ENCODE measurements around the gene FARP2.
"Not testable (repeated sequence)": the region's sequence is repeated elsewhere in the genome, so short reads cannot be mapped to it uniquely, and the experiment has no call there.

The FARP2 gene

DNA sequence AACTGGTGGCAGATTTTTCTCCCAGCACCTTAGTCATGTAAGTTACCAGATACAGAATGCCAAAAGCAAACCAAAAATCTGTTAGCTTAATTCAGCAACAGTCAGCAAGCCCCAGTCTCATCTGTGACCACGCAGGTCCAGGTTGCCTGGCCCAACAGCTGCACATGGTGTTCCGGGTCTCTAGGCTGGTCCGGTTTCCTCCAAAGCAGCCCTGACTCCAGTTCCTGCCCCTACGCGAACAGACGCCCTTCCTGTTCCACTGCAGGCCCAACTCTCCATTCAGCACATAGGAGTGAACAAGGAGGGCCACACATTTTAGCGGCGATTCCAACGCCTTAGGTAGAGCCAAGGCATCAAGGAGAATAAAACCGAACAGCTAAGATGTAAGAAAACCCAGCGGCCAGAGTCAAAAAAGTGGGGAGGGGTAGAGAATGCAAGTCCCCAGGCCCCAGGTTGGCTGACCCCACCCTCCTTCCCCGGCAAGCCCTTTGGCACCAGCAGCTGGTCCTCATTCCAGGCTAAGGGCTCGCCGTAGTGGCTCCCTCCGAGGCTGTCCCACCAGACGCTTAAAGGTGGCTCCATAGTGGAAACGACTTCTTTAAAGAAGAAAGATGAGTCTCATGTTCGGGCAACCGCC, 150.8 kb downstream of the FARP2 start:
- peak overlapping the region; percentile 92; the same call in 1 of the 2 replicates for H3K4me3 ChIP-seq (ENCODE audit: low read length)
- no peak for TF ChIP-seq ZNF274 (IDR thresholded peaks at IDR 0.05; ENCODE audit: low read depth, low read length)

DNA sequence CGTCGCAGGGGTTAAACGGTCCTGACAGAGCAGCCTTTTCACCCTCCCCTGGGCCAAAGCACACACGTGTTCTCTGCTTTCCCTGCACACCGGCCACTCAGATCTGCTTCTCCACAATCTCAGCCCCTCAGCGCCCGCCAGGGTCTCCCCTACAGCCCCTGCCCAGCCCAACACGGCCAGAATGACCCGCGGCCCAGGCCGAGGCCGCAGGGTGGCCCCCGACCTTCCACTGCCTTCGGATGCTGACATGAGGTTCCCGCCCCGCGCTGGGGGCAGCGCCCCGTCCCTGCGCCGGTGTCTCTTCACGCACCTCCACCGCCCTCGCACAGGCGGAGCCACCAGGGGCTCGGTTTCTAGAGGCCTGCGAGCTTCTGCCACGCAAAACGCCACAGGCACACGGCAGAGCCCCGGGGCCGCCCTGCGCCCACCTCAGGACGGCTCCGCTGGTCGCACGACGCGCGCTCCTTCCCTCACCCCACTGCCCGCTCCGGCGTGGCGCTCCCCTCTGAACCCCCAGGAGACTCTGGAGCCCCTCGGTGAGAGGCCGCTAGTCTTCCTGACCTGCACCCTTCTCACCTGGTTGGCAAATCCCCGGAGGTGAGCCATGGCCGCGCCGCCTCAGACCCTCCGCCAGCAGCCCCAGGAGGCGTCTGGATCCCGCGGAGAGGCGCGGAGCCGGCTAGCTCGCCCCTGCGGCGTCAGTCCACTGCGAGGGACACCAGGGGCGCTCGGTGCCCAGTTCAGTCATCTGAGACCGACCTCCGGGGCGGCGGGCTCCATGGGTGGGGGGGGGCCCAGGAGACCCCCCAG, 151.6 kb downstream of the FARP2 start:
- peak overlapping the region; percentile 92 for H3K4me3 ChIP-seq (ENCODE audit: low read length)
- no peak for TF ChIP-seq ZNF274 (IDR thresholded peaks at IDR 0.05; ENCODE audit: low read depth, low read length)

DNA sequence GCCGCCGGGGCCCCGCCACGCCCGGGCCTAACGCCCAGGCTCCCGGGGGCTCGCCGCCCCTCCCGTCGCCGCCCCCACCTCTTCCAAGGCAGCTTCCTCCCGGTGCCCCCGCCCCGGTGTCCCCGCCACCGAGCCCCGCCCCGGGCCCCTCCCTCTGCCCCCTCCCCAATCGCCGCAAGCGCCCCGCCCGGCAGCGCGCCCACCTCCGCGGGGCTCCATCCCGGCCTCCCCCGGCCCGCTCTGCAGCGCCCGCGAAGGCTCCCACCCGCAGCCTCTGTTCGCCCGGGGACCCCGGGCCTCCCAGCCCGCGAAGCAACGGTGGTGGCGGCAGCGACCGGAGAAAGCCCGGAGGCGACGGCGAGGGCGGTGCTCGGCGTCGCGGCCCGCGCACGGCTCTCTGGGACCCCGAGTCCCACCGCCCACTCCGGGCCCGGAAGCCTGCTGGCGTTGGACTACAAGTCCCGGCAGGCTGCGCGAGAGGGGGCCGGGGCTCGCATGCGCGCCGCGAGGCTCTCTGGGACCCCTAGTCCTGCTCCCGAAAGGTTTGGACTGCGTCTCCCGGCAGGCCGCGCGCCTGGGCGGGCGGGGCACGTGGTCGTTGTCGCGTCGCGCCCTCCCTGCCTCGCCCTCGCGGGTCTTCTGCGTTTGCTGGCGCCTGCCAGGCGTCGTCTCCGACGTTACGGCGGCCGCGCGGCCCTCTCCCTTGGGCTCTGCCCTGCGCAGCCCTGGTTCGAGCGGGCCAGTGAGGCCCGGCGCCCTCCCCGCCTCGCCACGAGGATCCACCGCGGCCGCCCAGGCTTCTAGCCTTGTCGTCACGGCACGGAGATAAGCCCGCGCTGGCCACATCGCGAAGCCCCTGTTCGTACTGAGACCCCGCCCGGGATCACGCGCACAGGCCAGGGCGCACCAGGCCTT, 152.4 kb downstream of the FARP2 start, which contains the start of gene STK25:
Gene STK25 (minus strand): TSS at position 345 of the 915 bp plus-strand sequence. CDS start 549 bp downstream, outside the sequence.
- peak within 1 kb of the TSS; percentile 92 for H3K4me3 ChIP-seq (ENCODE audit: low read length)
- TF ChIP-seq ZNF274 (IDR thresholded peaks at IDR 0.05; ENCODE audit: low read depth, low read length) = no peak

DNA sequence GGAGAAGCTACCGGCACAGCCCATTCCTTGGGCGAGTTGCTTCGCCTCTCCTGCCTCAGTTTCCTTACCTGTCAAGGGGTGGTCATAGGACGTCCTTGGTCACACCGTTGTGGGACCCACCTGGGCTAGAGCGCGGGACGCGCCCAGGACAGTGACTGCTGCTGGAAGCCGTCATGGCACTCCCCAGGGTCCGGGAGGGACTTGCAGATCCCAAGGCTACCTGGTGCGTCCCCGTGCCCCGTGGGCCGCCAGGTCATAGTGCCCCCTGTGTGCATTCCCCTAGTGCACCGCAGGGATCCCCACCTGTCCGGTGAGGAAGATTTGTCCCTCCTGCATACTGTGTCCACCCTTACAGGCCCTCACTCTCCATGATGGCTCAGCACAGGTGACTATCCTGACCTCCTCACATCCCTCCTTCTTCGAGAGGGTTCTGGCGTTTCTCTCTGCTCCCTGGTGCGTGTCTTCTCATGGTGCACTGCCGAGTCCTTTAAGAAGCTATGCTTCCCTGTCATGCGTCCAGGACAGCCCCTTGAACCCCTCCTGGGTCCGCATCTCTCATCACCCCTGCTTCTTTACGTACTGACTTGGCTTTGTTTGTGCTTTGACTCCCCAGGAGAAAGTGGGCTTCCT, 153.2 kb downstream of the FARP2 start:
- H3K4me3 ChIP-seq (ENCODE audit: low read length) = peak overlapping the region; percentile 62; the same call in 1 of the 2 replicates
- TF ChIP-seq ZNF274 (IDR thresholded peaks at IDR 0.05; ENCODE audit: low read depth, low read length) = no peak

DNA sequence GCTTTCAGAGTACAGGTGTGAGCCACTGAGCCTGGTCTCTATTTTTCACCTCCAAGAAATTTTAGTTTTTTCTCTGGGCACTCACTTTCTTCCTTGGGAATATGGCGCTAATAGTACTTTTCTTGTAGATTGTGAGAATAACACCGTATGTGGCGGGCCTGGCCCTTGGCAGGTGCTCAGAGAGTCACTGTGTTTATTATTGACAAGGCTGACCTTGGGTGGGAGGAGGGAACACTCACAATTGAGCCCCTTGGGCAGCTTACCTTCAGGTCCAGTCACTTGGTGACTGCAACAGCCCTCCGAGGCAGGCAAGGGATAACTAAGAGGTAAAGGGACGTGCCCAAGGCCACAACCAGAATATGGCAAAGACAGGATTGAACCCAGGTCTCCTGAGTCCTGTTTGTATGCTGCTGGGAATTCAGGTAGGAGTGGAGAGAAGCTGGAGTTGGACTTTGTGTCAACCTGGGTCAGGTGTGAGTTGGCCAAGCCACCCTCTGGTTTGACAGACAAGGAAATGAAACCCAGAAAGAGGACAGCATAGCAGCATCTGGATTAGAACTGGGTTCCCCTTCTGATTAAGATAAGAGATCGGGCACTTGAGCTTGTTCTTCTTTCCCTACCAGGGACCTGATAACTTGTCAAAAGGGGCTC, 155.1 kb downstream of the FARP2 start:
- H3K4me3 ChIP-seq (ENCODE audit: low read length) = no peak overlapping the region
- TF ChIP-seq ZNF274 (IDR thresholded peaks at IDR 0.05; ENCODE audit: low read depth, low read length) = no peak

DNA sequence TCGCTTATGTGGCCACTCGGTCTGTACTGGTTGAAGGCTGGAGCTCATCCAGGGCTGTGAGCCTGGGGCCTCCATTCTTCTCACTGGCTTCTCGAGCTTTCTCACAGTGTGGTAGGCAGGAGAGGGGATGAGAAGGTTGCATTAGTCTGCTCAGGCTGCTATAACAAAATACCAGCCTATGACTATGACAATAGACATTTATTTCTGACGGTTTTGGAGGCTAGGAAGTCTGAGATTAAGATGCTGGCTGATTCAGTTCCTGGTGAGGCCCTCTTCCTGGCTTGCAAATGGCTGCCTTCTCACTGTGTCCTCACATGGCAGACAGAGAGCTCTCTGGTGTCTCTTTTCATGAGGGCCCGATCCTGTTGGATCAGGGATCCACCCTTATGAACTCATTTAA, 158.5 kb downstream of the FARP2 start:
- TF ChIP-seq ZNF274 (IDR thresholded peaks at IDR 0.05; ENCODE audit: low read depth, low read length) = no peak

DNA sequence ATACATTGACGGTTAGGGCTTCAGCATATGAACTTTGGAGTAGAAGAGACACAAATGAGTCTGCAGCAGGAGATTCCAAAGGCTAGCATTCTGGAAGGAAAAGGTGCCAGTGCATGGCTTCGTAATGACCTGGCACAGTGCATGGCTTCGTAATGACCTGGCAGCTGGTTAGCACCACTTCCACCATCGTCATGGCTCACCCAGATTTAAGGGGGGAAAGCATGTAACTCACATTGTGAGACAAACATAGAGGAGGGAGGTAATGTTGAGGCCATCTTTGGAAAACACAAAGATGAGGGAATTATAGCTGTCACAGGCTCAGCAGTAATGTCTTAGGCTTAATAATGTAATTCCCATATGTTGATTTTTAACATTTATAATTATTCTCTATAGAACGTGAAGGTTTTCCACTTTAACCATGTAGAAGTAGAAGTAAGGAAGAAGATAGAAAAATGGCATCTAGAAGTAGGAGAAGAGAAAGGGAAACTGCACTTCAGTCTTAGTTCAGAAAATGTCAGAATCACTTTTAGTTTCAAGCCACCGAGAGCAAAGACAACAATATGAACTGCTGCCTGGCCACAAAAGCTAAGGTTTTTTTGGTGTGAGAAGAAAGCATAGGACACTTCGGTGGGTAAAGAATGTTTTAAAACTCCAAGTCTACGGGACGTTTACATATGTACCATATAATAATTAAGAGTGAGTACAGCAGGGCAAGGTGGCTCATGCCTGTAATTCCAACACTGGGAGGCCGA, 159.1 kb downstream of the FARP2 start:
- TF ChIP-seq ZNF274 (IDR thresholded peaks at IDR 0.05; ENCODE audit: low read depth, low read length) = no peak
- H3K4me3 ChIP-seq (ENCODE audit: low read length) = peak overlapping the region; percentile 16; the same call in 1 of the 2 replicates

More for the DNA sequence above, 158.5 kb downstream of the FARP2 start:
- H3K4me3 ChIP-seq (ENCODE audit: low read length) = no peak overlapping the region

DNA sequence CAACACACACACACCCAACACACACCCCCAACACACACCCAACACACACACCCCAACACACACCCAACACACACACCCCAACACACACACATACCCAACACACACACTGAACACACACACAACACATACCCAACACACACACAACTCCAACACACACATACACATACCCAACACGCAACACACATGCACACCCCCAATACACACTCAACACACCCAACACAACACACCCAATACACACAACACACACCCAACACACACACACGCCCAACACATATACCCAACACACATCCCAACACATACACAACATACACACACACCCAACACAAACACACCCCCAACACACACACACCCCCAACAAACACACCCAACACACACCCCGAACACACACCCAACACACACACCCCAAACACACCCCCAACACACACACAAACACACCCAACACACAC, 160.5 kb downstream of the FARP2 start:
- no peak for TF ChIP-seq ZNF274 (IDR thresholded peaks at IDR 0.05; ENCODE audit: low read depth, low read length)

DNA sequence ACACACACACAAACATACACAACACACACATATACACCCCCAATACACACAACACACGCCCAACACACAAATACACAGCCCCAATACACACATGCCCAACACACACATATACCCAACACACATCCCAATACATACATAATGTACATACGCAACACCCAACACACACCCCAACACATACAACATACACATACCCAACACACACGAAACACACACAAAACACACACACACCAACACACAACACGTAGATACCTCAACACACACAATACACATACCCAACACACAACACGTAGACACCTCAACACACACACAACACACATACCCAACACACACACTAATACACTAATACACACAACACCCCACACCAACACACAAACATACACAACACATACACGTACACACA, 161.2 kb downstream of the FARP2 start:
- no peak for TF ChIP-seq ZNF274 (IDR thresholded peaks at IDR 0.05; ENCODE audit: low read depth, low read length)
- no peak overlapping the region for H3K4me3 ChIP-seq (ENCODE audit: low read length)

More for the DNA sequence above, 160.5 kb downstream of the FARP2 start:
- H3K4me3 ChIP-seq (ENCODE audit: low read length) = peak overlapping the region; percentile 37; the same call in 1 of the 2 replicates

DNA sequence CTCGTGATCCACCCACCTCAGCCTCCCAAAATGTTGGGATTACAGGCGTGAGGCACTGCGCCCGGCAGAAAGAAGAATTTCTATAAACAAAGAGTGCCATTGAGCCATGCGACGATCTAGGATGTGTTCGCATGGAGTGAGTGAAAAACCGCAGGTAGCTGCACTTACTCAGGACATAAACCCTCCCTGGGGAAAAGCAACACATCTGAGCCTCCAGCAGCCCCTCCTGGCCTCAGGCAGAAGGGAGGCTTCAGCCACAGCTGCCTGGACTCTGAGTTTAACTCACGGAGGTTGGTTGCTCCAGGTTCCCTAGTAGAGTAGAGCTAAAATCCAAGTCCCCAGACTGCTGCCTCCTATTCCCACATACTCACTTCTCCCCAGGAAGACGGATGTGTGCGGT, 163.6 kb downstream of the FARP2 start:
- H3K4me3 ChIP-seq (ENCODE audit: low read length) = no peak overlapping the region
- no peak for TF ChIP-seq ZNF274 (IDR thresholded peaks at IDR 0.05; ENCODE audit: low read depth, low read length)

DNA sequence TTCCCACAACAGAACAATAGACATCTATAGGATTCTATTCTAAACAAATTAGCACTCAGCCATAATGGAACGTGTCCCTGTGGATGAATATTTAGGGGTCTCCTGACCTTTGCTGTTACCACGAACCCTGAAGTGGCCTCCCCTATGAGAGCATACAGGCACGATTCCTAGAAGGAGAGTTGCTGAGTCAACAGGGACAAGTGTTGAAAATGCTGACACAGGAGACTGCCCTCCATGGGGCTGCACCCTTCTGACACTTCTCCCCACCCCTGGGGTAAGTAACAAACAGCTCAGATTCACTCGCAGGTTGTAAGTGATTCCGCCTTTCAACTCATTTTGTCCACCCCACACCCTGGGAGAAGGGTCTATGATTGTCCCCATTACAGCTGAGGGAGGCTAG, 166.4 kb downstream of the FARP2 start:
- no peak for TF ChIP-seq ZNF274 (IDR thresholded peaks at IDR 0.05; ENCODE audit: low read depth, low read length)
- no peak overlapping the region for H3K4me3 ChIP-seq (ENCODE audit: low read length)

DNA sequence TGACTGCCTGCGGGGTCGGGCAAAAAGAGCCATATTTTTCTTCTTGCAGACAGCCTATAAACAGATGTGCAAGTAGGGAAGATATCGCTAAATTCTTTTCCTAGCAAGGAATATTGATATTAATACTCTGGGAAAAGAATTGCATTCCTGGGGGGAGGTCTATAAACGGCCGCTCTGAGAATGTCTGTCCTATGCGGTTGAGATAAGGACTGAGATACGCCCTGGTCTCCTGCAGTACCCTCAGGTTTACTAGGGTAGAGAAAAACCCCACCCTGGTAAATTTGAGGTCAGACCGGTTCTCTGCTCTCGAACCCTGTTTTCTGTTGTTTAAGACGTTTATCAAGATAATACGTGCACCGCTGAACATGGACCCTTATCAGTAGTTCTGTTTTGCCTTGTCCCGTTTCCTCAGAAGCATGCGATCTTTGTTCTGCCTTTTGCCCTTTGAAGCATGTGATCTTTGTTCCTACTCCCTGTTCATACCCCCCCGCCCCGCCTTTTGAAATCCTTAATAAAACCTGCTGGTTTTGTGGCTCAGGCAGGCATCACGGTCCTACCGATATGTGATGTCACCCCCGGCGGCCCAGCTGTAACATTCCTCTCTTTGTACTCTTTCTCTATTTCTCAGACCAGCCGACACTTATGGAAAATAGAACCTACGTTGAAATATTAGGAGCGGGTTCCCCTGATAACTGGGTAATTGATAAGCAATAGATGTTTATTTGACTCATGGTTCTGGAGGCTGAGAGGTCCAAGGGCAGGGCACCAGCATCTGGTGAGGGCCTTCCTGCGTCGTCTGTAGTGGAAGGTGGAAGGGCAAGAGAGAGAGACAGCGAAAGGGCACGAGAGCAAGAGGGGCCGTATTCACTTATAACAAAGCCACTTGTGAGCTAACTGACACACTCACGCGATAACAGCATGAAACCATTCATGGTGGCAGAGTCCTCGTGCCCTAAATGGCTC, 170.0 kb downstream of the FARP2 start:
- not testable (repeated sequence) for H3K4me3 ChIP-seq (ENCODE audit: low read length)

All from GM08714 (cell line).